ENCODE data around the gene ABCC6. TPM values are rescaled to one million over a fixed set of nuclear protein-coding genes. Genes with fewer than 3 reads are reported as not detected.
"Not testable (repeated sequence)": the region's sequence is repeated elsewhere in the genome, so short reads cannot be mapped to it uniquely, and the experiment has no call there.

ABCC6 gene
- total RNA-seq, 4 donors from 2014 or later, result 0.20 to 7.0 (median 0.66) TPM

GRCh38 chr16:16163109-16163508 lies 60.2 kb downstream of the ABCC6 start:
- Histone ChIP-seq H3K4me1 (no peaks in the 10 kb centered on the region), H3K27ac (no peak overlapping the region), H3K27me3 (no peaks in the 10 kb centered on the region), H3K36me3 (no peaks in the 10 kb centered on the region), H3K9me3 (peaks cover 0 to 19% (median 5%) of the 10 kb centered on the region in 4 donors), H3K4me3 (no peak overlapping the region)
- 95 to 96% methylated on average over 3 to 4 of the region's 4 CpGs for WGBS, 2 donors
- TF ChIP-seq POLR2A (IDR thresholded peaks at IDR 0.05), result no peak
- DNase-seq (ENCODE audit: low spot score in 2 of 2), result no peak

- no peak for TF ChIP-seq POLR2A (IDR thresholded peaks at IDR 0.05)
- TF ChIP-seq EP300 (IDR thresholded peaks at IDR 0.05), result no peak
- TF ChIP-seq CTCF (IDR thresholded peaks at IDR 0.05), result no peak
- no peak overlapping the region for H3K4me3 ChIP-seq
- no peaks in the 10 kb centered on the region for H3K4me1 ChIP-seq
- no peak overlapping the region for H3K27ac ChIP-seq
- peaks cover 0 to 22% (median 5%) of the 10 kb centered on the region in 4 donors for H3K9me3 ChIP-seq
- H3K27me3 ChIP-seq, result no peaks in the 10 kb centered on the region
- WGBS, 2 donors, result 61 to 77% methylated on average over 3 of the region's 3 CpGs
- DNase-seq (ENCODE audit: low spot score in 2 of 2), result no peak
- no peaks in the 10 kb centered on the region for H3K36me3 ChIP-seq
Measured at GRCh38 chr16:16162591-16162990, 60.7 kb downstream of the ABCC6 start.

- WGBS, 2 donors, result 84 to 90% methylated on average over 5 of the region's 5 CpGs
- H3K36me3 ChIP-seq; H3K4me1 ChIP-seq; DNase-seq (ENCODE audit: low spot score in 2 of 2); H3K4me3 ChIP-seq; H3K27ac ChIP-seq; H3K27me3 ChIP-seq: not testable (repeated sequence)
- peaks cover 0 to 23% (median 5%) of the 10 kb centered on the region in 4 donors for H3K9me3 ChIP-seq
Measured at GRCh38 chr16:16161840-16162239, 61.5 kb downstream of the ABCC6 start.

- peaks cover 0 to 23% (median 5%) of the 10 kb centered on the region in 4 donors for H3K9me3 ChIP-seq
- H3K27ac ChIP-seq, result no peak overlapping the region
- no peaks in the 10 kb centered on the region for H3K4me1 ChIP-seq
- no peaks in the 10 kb centered on the region for H3K36me3 ChIP-seq
- no peak overlapping the region for H3K4me3 ChIP-seq
- DNase-seq (ENCODE audit: low spot score in 2 of 2), result no peak
- WGBS, 2 donors, result 54 to 63% methylated on average over 4 to 5 of the region's 5 CpGs
- H3K27me3 ChIP-seq, result no peaks in the 10 kb centered on the region
- TF ChIP-seq CTCF (IDR thresholded peaks at IDR 0.05) (no peak), EP300 (IDR thresholded peaks at IDR 0.05) (no peak), POLR2A (IDR thresholded peaks at IDR 0.05) (no peak)
Measured at GRCh38 chr16:16161319-16161718, 62.0 kb downstream of the ABCC6 start.

GRCh38 chr16:16159662-16160061 lies 63.6 kb downstream of the ABCC6 start:
- no peak for DNase-seq (ENCODE audit: low spot score in 2 of 2)

More at GRCh38 chr16:16159662-16160061, 63.6 kb downstream of the ABCC6 start:
- no peaks in the 10 kb centered on the region for H3K36me3 ChIP-seq
- H3K4me3 ChIP-seq, result no peak overlapping the region
- peaks cover 0 to 23% (median 5%) of the 10 kb centered on the region in 4 donors for H3K9me3 ChIP-seq
- H3K4me1 ChIP-seq, result no peaks in the 10 kb centered on the region
- H3K27ac ChIP-seq, result no peak overlapping the region
- no peaks in the 10 kb centered on the region for H3K27me3 ChIP-seq
- TF ChIP-seq POLR2A (IDR thresholded peaks at IDR 0.05) (no peak), CTCF (IDR thresholded peaks at IDR 0.05) (no peak)
- 91 to 94% methylated on average over 3 of the region's 3 CpGs for WGBS, 2 donors
